SIG-M5 treated with dmso at 0.1 percent for 504 hours (cell line): ENCODE measurements around the gene CLIC3.
A peak's percentile ranks its signal among the peaks of the same experiment; 100 is the strongest.

ENCODE experiments used
- DNase-seq: peaks from one replicate; lab custom pipeline; 2025; ENCODE audit not compliant: unreplicated experiment; lab: John Stamatoyannopoulos, UW

The CLIC3 gene

GRCh38 chr9:137031904-137032640 lies 35.7 kb upstream of the CLIC3 start, which contains the start of gene FUT7:
Gene FUT7, minus strand, starts transcription at chr9:137032088. Its CDS starts 97 bp downstream, at chr9:137031991.
- DNase-seq = no peak

GRCh38 chr9:137030538-137031527 lies 34.5 kb upstream of the CLIC3 start:
- DNase-seq = peak; percentile 39

- no peak for DNase-seq
Observed at GRCh38 chr9:137030006-137030405, 33.6 kb upstream of the CLIC3 start.

- peak; percentile 48 for DNase-seq
Observed at GRCh38 chr9:137029058-137029936, 32.9 kb upstream of the CLIC3 start.

- DNase-seq = peak; percentile 65
Observed at GRCh38 chr9:137028263-137029057, 32.1 kb upstream of the CLIC3 start.

- no peak for DNase-seq
Observed at GRCh38 chr9:137027369-137028262, 31.2 kb upstream of the CLIC3 start, which contains the start of gene ABCA2. Gene ABCA2, minus strand, starts transcription at chr9:137028237. Its CDS starts 97 bp downstream, at chr9:137028140.

GRCh38 chr9:137026828-137027227 lies 30.5 kb upstream of the CLIC3 start:
- no peak for DNase-seq

- no peak for DNase-seq
Observed at GRCh38 chr9:137026384-137026783, 30.0 kb upstream of the CLIC3 start.

- peak; percentile 66 for DNase-seq
Observed at GRCh38 chr9:137025517-137025966, 29.2 kb upstream of the CLIC3 start.

- DNase-seq = no peak
Observed at GRCh38 chr9:137023583-137023991, 27.2 kb upstream of the CLIC3 start.

- no peak for DNase-seq
Observed at GRCh38 chr9:137023157-137023556, 26.8 kb upstream of the CLIC3 start.

- DNase-seq = no peak
Observed at GRCh38 chr9:137022662-137023008, 26.3 kb upstream of the CLIC3 start.

- DNase-seq = peak; percentile 75
Observed at GRCh38 chr9:137021979-137022661, 25.8 kb upstream of the CLIC3 start.

- no peak for DNase-seq
Observed at GRCh38 chr9:137021568-137021978, 25.2 kb upstream of the CLIC3 start.

GRCh38 chr9:137020771-137021567 lies 24.6 kb upstream of the CLIC3 start:
- DNase-seq = no peak

GRCh38 chr9:137019891-137020683 lies 23.7 kb upstream of the CLIC3 start:
- no peak for DNase-seq
